HG02870 (cell line): ENCODE measurements around the gene BRICD5.

Source experiments
- ATAC-seq: cut with Tn5 transposase; IDR thresholded peaks from one replicate; pipeline ENCODE4 v1.9.1; 2021; ENCODE audit warnings: mild to moderate bottlenecking, moderate library complexity; ENCODE audit not compliant: unreplicated experiment

The BRICD5 gene

GRCh38 chr16:2166263-2167067 lies 44.2 kb downstream of the BRICD5 start:
- ATAC-seq, result no peak

DNA sequence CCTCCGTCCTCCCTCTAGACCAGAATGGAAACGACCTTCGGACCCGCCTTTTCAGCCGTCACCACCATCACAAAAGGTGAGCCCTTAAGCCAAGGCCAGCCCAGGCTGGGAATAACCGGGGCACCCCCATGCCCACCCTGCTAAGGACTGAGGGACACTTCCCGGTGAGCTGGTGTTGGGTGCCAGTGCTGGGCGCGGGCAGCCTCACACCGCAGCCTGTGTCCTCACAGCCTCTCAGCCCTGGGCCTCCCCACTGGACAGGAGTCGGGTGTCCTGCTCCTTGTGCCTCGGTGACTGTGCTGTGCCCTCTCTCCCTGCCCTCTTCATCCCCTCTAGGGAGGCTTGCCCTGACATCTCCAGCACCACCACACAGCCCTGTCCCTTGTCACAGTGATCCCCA lies 44.8 kb downstream of the BRICD5 start:
- ATAC-seq, result no peak

- ATAC-seq, result no peak
Observed at GRCh38 chr16:2163211-2163881, 47.3 kb downstream of the BRICD5 start.

DNA sequence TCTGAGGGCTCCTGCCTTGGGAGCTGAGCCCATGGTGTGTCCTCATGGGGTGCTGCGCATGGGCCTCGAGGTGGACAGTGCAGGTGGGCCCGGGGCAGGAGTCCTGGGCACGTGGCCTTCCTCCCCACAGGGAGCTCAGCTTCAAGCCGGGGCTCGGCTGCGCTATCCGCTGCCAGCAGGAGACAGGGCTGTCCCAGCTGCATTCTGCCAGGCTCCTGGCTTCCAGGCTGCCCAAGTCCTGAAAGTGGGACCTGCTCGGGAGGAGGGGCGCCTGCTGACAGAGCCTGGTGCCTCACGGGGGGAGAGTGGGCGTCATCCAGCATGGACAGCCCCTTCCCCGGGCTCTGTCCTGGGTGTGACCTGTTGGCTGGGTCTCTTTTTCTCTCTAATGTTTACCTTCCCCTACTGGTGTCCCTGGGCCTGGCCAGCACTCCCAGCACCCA lies 48.0 kb downstream of the BRICD5 start:
- ATAC-seq, result no peak

DNA sequence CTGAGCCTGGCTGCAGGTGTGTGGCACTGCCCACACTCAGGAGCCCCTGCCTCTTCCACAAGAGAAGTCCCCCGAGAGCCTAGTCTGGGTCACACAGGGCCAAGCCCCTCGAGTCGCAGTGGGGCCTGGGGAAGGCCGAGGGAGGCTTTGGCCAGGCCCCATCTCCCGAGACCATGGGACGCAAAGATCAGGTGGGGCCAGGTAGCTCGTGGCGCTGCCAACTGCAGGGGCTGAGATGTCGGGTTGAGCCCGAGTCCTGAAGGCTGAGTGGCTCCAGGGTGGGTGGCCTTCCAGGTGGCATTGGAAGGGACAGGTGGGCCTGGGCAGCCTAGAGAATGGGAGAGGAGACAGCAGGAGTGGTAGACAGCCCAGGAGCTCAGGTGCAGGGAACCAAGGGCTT lies 48.8 kb downstream of the BRICD5 start:
- ATAC-seq, result no peak

DNA sequence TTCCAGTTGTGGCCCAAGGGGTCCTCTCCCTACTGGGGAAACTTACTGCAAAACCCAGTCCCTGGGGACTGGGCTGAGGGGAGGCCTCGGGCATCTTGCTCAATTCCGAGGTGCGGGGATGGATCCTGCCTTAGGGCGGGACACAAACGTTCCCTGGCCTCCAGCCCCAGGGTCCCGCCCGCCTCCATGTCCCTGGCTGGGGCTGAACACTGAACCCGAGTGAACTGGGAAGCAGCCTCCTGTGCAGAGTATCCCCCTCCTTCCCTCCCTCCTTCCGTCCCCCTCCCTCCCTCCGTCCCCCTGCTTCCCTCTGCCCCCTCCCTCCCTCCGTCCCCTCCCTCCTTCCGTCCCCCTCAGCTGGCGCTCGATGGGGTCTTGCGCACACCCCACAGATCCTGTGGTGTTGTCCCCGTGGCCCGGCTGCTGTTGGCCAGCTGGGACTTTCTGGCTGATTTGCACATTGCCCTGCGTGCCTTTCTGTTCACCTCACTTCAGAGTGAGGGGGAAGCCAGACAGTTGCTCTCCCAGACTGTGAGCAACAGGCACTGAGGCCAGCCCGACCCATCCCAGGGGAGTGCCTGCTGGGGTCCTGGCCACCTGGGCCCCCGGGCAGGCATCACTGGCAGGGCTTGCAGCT lies 49.6 kb downstream of the BRICD5 start:
- no peak for ATAC-seq
